KOPT-K1 (cell line): ENCODE measurements around the gene IGFBP6.

Experiments used
- H3K27ac ChIP-seq: fragments of 200-600 bp; sonication (generic); 2 replicates; pipeline ENCODE4 v1.5.1; 2016; ENCODE audit warnings: antibody characterized with exemption, mild to moderate bottlenecking, low read depth, low read length; ENCODE audit not compliant: poor library complexity, severe bottlenecking
- H3K36me3 ChIP-seq: fragments of 200-600 bp; sonication (generic); 2 replicates; pipeline ENCODE4 v1.5.1; 2017; ENCODE audit warnings: antibody characterized with exemption, mild to moderate bottlenecking, low read length, moderate library complexity; ENCODE audit not compliant: insufficient read depth
- H3K9me3 ChIP-seq: fragments of 200-600 bp; sonication (generic); 2 replicates; pipeline ENCODE4 v1.5.1; 2017; ENCODE audit warnings: antibody characterized with exemption, low read length, mild to moderate bottlenecking; ENCODE audit not compliant: insufficient read depth, poor library complexity, severe bottlenecking

Gene IGFBP6

DNA sequence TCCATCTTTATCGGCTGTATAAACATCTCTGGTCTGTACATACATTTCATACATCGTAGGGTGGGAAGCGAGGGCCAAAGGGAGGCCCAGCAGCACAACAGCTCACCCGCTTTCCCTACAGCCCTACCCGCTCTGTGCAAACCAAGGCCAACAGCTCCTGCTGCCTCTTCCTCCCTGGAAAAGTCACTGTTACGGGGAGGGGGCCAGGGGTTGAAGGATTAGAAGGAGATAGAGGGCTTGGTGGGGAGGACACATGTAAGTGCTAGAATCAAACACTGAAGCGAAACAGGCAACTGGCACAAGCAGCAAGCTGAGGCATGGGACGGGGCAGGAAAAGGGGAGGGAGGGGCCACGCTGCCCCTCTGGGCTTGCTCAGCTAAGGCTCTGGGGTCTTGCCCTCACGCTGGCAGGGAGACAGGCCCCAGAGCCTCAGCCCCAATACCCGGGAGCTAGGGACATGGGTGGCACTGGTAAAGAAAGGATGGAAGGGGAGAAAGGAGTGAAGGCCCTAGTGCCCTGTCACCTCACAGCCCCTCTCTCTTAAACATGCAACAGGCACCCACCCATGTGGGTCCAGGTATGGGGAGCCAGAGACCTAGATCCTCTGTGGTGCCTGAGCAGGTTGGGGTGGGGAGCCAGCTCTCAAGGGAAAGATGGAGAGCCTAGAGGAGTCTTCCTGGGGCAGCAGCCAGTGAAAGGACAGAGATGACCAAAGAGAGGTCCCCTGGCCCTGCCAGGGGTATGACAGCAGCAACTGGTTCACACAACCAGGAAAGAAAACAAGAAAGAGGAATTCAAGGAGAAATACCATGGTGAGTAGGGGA lies 32.6 kb upstream of the IGFBP6 start:
- Histone ChIP-seq H3K36me3 (peaks cover 32% of the 10 kb centered on the region; the same call in 1 of the 2 replicates), H3K27ac (no peak overlapping the region), H3K9me3 (no peaks in the 10 kb centered on the region)

- no peaks in the 10 kb centered on the region for H3K9me3 ChIP-seq
- peaks cover 32% of the 10 kb centered on the region; the same call in 1 of the 2 replicates for H3K36me3 ChIP-seq
- no peak overlapping the region for H3K27ac ChIP-seq
Observed at GRCh38 chr12:53065470-53065869, 32.0 kb upstream of the IGFBP6 start.

- Histone ChIP-seq H3K36me3 (peaks cover 32% of the 10 kb centered on the region; the same call in 1 of the 2 replicates), H3K27ac (no peak overlapping the region), H3K9me3 (no peaks in the 10 kb centered on the region)
Observed at GRCh38 chr12:53065975-53066931, 31.2 kb upstream of the IGFBP6 start.

GRCh38 chr12:53067074-53067992 lies 30.1 kb upstream of the IGFBP6 start:
- Histone ChIP-seq H3K27ac (no peak overlapping the region), H3K36me3 (peaks cover 33% of the 10 kb centered on the region; the same call in 1 of the 2 replicates)

DNA sequence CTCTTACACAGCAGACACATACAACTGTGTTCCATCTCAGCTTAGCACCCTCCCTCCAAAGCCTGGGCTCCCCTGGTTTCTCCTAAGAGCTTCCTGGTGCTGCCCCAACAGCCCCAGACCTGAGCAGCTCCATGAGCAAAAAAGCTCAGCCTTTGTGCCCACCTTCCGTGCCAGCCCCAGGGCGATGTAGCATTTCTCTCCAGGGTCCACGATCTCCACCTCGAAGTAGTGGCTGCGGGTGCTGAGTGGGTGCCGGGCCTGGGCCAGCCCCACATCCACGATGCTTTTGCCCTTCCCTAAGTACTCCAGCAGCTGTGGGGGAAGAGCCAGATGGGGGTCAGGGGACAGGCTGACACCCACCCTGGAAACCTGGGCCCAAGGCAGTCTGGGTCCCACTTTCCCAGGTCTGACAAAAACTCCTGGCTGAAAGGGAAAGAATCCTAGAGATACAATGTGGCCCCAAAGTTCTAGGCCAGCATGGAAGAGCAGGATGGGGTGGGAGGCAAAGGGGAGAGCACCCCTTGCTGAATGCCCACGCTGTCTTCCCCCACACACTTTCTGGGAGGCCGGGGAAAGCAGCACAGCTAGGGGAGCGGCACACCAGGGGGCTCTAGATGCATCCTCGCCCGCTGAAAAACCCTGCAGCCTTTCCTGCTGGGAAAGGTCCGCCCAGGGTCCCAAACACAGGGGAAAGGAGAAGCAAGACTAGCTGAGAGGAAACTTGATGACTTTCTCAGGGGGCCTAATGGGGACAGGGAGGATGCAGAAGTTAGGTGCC lies 29.3 kb upstream of the IGFBP6 start:
- Histone ChIP-seq H3K36me3 (peaks cover 39% of the 10 kb centered on the region; the same call in 1 of the 2 replicates), H3K9me3 (no peaks in the 10 kb centered on the region), H3K27ac (no peak overlapping the region)

More at GRCh38 chr12:53067074-53067992, 30.1 kb upstream of the IGFBP6 start:
- H3K9me3 ChIP-seq = no peaks in the 10 kb centered on the region

GRCh38 chr12:53068811-53069585 lies 28.5 kb upstream of the IGFBP6 start:
- H3K36me3 ChIP-seq = peaks cover 38% of the 10 kb centered on the region; the same call in 1 of the 2 replicates

DNA sequence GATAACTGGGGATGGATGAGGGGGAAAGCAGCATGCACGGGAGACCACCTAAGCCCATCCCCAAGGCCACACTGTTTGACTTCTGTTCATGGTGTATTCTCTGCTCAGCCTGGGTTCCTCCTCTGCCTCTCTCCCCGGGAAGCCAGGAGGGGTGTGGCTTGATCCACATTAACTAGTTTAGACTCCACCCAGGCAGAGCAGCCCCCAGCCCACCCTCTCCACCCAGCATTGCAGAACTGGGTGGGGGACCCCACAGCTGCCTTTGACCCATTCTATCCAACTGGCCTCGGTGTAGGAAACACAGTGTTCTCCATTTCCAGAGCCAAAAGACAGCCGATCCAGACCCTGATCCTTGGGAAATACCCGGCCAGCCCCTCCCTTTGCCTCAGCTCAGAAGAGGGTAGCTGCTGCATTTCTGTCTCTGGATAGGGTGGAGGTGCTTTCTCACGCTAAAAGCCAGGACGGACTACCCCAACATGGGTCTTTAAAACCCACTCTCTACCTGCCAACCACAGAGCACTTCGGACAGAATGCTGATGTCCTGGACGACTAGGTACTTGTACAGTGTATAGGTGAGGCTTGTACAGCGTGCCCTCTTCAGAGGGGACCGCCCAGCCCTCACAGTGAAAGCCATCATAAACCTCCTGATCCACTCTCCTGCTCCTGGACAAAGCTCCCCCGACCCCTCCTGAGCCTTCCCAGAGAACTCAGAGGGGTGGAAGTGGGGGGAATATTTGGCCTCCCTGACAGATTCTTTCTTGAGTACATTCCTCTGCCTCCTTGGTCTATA lies 27.7 kb upstream of the IGFBP6 start:
- Histone ChIP-seq H3K9me3 (no peaks in the 10 kb centered on the region), H3K27ac (no peak overlapping the region), H3K36me3 (peaks cover 40% of the 10 kb centered on the region; the same call in 1 of the 2 replicates)

More at GRCh38 chr12:53068811-53069585, 28.5 kb upstream of the IGFBP6 start:
- no peaks in the 10 kb centered on the region for H3K9me3 ChIP-seq
- no peak overlapping the region for H3K27ac ChIP-seq

GRCh38 chr12:53070877-53071492 lies 26.5 kb upstream of the IGFBP6 start:
- no peak overlapping the region for H3K27ac ChIP-seq
- H3K9me3 ChIP-seq = no peaks in the 10 kb centered on the region
- H3K36me3 ChIP-seq = peaks cover 35% of the 10 kb centered on the region; the same call in 1 of the 2 replicates

- Histone ChIP-seq H3K27ac (no peak overlapping the region), H3K9me3 (no peaks in the 10 kb centered on the region), H3K36me3 (peaks cover 29% of the 10 kb centered on the region; the same call in 1 of the 2 replicates)
Observed at GRCh38 chr12:53071591-53072551, 25.6 kb upstream of the IGFBP6 start.

DNA sequence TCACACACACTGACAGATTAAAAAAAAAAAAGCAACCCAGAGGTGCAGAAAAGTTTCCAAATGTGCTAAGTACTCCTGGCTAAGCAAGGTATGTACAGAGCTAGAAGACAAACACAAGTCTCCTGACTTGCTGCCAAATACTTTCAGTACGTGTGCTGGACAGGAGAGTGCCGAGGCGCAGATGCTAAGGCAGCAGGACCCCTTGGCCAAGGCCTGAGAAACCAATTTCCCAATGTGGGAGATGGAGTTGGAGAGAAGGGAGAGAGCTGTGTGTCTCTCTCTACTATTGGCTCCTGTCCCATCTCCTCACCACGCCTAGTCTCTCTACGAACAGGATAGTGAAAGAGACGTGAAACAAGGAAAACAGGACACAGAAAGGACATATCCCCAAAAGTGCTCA lies 23.6 kb upstream of the IGFBP6 start:
- no peak overlapping the region for H3K27ac ChIP-seq
- peaks cover 21% of the 10 kb centered on the region; the same call in 1 of the 2 replicates for H3K36me3 ChIP-seq
- no peaks in the 10 kb centered on the region for H3K9me3 ChIP-seq

DNA sequence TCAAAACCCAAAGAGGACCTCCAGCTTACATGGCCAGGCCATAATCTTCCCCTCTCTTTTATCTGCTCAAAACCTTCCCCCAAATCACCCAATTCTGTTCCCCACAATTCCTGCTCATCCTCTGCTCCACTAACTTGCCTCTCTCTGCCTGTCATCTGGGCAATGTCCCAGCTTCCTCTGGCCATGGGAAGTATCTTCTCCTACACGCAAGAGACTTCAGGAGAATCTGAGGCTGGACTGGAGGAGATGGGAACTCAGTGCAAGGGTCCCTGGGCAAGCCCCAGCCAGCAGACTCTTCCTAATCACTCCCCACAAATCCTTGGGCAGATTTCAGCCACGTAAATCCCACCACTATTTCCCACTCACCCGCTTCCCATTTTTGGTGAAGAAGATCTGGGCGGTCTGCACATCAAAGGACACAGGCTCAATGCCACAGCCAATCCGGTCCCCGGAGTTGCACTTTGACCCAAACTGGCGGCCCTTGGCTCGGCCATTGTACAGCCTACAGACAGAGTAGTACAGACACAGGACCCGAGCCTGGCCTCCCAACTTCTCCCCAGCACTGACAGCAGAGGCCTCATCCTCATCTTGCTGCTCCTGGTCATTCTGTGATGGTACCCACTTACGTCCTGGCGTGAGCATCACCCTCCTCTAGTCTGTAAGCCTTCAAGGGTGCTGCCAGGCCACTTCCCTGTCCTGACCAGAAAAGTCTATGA lies 23.0 kb upstream of the IGFBP6 start:
- Histone ChIP-seq H3K36me3 (peaks cover 21% of the 10 kb centered on the region; the same call in 1 of the 2 replicates), H3K9me3 (no peaks in the 10 kb centered on the region), H3K27ac (no peak overlapping the region)
